Measurements from ENCODE around the gene ADGRB2. TPM values are rescaled to one million over a fixed set of nuclear protein-coding genes. Genes with fewer than 3 reads are reported as not detected.

The ADGRB2 gene
- total and polyA plus RNA-seq, 2 of the 4 experiments (the other 2 are of a cell fraction), result 2.2 to 11.9 TPM

DNA sequence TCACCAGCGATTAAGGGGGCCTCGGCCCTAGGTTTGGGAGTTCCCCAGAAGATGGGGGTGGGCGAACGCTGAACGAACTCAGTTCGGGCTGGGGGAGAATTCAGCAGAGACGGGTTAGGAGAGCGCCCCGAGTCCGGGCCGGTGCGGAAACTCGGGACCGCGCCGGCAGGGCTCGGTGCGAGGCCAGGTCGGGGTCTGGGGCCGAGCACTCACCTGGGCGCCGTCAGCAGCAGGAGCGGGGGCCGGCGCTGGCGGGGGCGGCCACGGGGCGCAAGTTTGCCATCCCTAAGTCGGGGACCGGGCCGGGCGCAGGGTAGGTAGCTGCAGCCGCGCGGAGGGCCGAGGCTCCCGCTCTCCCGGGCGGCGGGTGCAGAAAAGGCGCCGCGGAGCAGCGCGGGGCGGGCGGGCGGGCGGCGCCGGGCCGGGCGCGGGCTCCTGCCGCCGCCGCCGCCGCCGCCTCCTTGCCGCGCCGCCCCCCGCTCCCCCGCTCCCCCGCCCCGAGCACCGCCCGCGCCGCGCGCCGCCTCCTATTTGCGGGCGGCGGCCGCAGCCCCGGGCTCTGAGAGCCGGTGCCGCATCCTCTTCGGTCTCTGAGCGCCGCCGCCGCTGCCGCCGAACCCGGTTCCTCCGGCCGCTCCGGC lies 349 bp downstream of the ADGRB2 start:
- peak; percentile 9 for ATAC-seq (ENCODE audit: low read depth)
- Histone ChIP-seq H3K4me1 (ENCODE audit: control insufficient read depth, insufficient read depth, low read length) (peaks cover 21% of the 10 kb centered on the region), H3K56ac (ENCODE audit: extremely low read depth, insufficient read depth, low read length) (no peak overlapping the region), H3K27ac (ENCODE audit: insufficient read depth, low read length) (no peak overlapping the region), H2BK15ac (ENCODE audit: low read depth, low read length) (no peak overlapping the region), H3K4me2 (ENCODE audit: low read depth, low read length) (peak overlapping the region; percentile 88), H3K27me3 (ENCODE audit: control insufficient read depth, insufficient read depth, low read length) (peaks cover 12% of the 10 kb centered on the region), H3K4ac (ENCODE audit: low read depth, low read length) (no peak overlapping the region), H2AK9ac (replicated peaks; ENCODE audit: low read depth, low read length, poor library complexity) (peak overlapping the region; percentile 85), H4K5ac (ENCODE audit: low read depth, low read length) (no peak overlapping the region), H2BK120ac (ENCODE audit: low read depth, low read length) (no peak overlapping the region), H3K18ac (ENCODE audit: low read depth, low read length) (no peak overlapping the region), H2BK5ac (ENCODE audit: low read depth, low read length, poor library complexity, severe bottlenecking) (no peak overlapping the region), H3K79me1 (ENCODE audit: low read depth in 1 of 2, low read length in 2 of 2) (peaks cover 0 to 32% of the 10 kb centered on the region in 2 experiments; a peak in 2 of 4 replicates), H3K14ac (replicated peaks; ENCODE audit: low read depth, low read length) (no peak overlapping the region), H4K8ac (ENCODE audit: low read depth in 2 of 2, low read length in 2 of 2) (no peak overlapping the region), H3K36me3 (ENCODE audit: control insufficient read depth, insufficient read depth, low read length) (no peaks in the 10 kb centered on the region), H4K91ac (ENCODE audit: insufficient read depth, low read depth, low read length) (no peak overlapping the region), H3K23ac (ENCODE audit: low read depth, low read length) (no peak overlapping the region), H3K9ac (ENCODE audit: low read depth, low read length) (peak overlapping the region; percentile 42), H3K4me3 (ENCODE audit: insufficient read depth, low read depth, low read length) (peak overlapping the region; percentile 56), H3K9me1 (ENCODE audit: insufficient read depth, low read length) (peaks cover 11% of the 10 kb centered on the region), H3K9me3 (ENCODE audit: control insufficient read depth, insufficient read depth, low read length) (no peaks in the 10 kb centered on the region), H2BK20ac (ENCODE audit: low read depth, low read length) (no peak overlapping the region), H2AFZ (replicated peaks; ENCODE audit: low read length, poor library complexity) (peak overlapping the region; percentile 93), H2AK5ac (ENCODE audit: low read depth, low read length) (no peak overlapping the region), H4K20me1 (ENCODE audit: insufficient read depth, low read length) (peaks cover 9% of the 10 kb centered on the region)
- DNase-seq, result no peak
- intact Hi-C loops (cut with micrococcal nuclease) (loop anchor here (2.0 kb wide), 1 partner anchor 25 kb away; no protein-coding TSS in a partner anchor), in situ Hi-C loops (cut with MboI; ENCODE audit: low sequenced_read_pairs) (no loop called here), dilution Hi-C loops (cut with HindIII; ENCODE audit: low sequenced_read_pairs, unreplicated experiment) (no loop called here)
- ChIA-PET POLR2A (ENCODE audit: unreplicated experiment) (interaction anchor here (1.2 kb wide), 1 partner anchor 25 kb away, joined by 3 read pairs; no protein-coding TSS in a partner anchor), CTCF (interaction anchor here (0.6 kb wide), 1 partner anchor 282 kb away, joined by 5 read pairs; no protein-coding TSS in a partner anchor)
- TF ChIP-seq SMC3 (IDR thresholded peaks at IDR 0.05; ENCODE audit: low read depth, low read length), result no peak
- TF ChIP-seq, protein P1, sequence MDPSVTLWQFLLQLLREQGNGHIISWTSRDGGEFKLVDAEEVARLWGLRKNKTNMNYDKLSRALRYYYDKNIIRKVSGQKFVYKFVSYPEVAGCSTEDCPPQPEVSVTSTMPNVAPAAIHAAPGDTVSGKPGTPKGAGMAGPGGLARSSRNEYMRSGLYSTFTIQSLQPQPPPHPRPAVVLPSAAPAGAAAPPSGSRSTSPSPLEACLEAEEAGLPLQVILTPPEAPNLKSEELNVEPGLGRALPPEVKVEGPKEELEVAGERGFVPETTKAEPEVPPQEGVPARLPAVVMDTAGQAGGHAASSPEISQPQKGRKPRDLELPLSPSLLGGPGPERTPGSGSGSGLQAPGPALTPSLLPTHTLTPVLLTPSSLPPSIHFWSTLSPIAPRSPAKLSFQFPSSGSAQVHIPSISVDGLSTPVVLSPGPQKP (IDR thresholded peaks at IDR 0.05; ENCODE audit: borderline replicate concordance, low read depth, low read length), result no peak
- TF ChIP-seq RFX5 (IDR thresholded peaks at IDR 0.05; ENCODE audit: low read depth, low read length), result no peak
- TF ChIP-seq MAFK (IDR thresholded peaks at IDR 0.05; ENCODE audit: low read depth, low read length), result no peak
- no peak for TF ChIP-seq RAD21 (IDR thresholded peaks at IDR 0.05; ENCODE audit: low read length)
- TF ChIP-seq BHLHE40 (IDR thresholded peaks at IDR 0.05; ENCODE audit: low read depth, low read length), result no peak
- no peak for TF ChIP-seq POLR2A (IDR thresholded peaks at IDR 0.05; ENCODE audit: low read depth, low read length)
- no peak for TF ChIP-seq RCOR1 (IDR thresholded peaks at IDR 0.05; ENCODE audit: insufficient replicate concordance, low read length)
- no TSS peak for BruUV-seq (replicated peaks)
- 0% methylated on average over 37 of the region's 93 CpGs; no CpG with 5 or more reads in 1 of the 2 experiments for WGBS, 2 experiments (ENCODE audit: extremely low coverage in 2 of 2, insufficient read length in 1 of 2)

Data from IMR-90 (cell line).